NT2/D1 (cell line): ENCODE measurements around the gene ATP2A2.
"Not testable (repeated sequence)": the region's sequence is repeated elsewhere in the genome, so short reads cannot be mapped to it uniquely, and the experiment has no call there.

Experiments
- DNase-seq: peaks from one replicate; pipeline ENCODE4 v3.0.0-alpha.2; 2011; ENCODE audit warnings: low read depth, low spot score
- H3K27me3 ChIP-seq: 2 replicates; pipeline ENCODE4 v1.6.0; 2011; ENCODE audit warnings: mild to moderate bottlenecking; ENCODE audit not compliant: insufficient read length, insufficient read depth
- H3K36me3 ChIP-seq: 2 replicates; pipeline ENCODE4 v1.6.1; 2011; ENCODE audit warnings: mild to moderate bottlenecking, low read length, mixed read lengths; ENCODE audit not compliant: insufficient read depth, insufficient read length
- H3K4me1 ChIP-seq: 2 replicates; pipeline ENCODE4 v1.5.1; 2011; ENCODE audit not compliant: insufficient read depth, insufficient read length
- H3K4me3 ChIP-seq: 2 replicates; pipeline ENCODE4 v1.5.1; 2011; ENCODE audit warnings: low read depth; ENCODE audit not compliant: insufficient read length
- H3K9ac ChIP-seq: 2 replicates; pipeline ENCODE4 v1.6.0; 2011; ENCODE audit warnings: low read depth; ENCODE audit not compliant: insufficient read length
- H3K9me3 ChIP-seq: 2 replicates; pipeline ENCODE4 v1.5.1; 2011; ENCODE audit warnings: mild to moderate bottlenecking, low read length; ENCODE audit not compliant: insufficient read depth
- SUZ12 ChIP-seq: IDR thresholded peaks from 2 replicates; pipeline ENCODE4 v1.6.1; 2011; ENCODE audit not compliant: insufficient read length, insufficient read depth; ENCODE audit errors: extremely low read depth
- YY1 ChIP-seq: IDR thresholded peaks from 2 replicates; pipeline ENCODE4 v1.6.1; 2011; ENCODE audit not compliant: insufficient read length, insufficient read depth
- ZNF274 ChIP-seq: IDR thresholded peaks from 2 replicates; pipeline ENCODE4 v1.6.1; 2011; ENCODE audit warnings: mild to moderate bottlenecking, low read depth, low read length

ATP2A2 gene

DNA sequence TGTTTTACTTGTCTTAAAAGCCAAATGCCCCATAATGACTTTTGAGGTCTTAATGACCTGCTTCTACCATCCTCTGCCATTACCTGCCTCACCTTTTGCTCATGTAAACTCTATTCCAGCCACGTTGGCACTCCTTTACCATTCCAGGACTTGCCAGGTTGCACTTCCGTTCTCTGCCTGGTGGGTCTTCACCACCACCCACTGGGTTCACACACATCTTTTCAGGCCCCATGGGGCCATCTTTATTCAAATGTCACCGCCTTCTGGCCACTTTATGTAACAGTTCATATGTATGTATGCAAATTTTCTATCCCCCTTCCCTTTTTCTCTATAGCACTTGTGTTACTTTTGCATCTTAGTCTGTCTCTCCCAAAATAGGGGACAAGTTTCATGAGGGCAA lies 57.7 kb downstream of the ATP2A2 start:
- H3K4me3 ChIP-seq = no peak overlapping the region
- peaks cover 4% of the 10 kb centered on the region for H3K4me1 ChIP-seq
- DNase-seq = no peak
- no peak overlapping the region for H3K9ac ChIP-seq
- H3K36me3 ChIP-seq = peaks cover 95% of the 10 kb centered on the region
- H3K9me3 ChIP-seq = no peaks in the 10 kb centered on the region
- TF ChIP-seq ZNF274 (no peak), SUZ12 (no peak), YY1 (no peak)
- H3K27me3 ChIP-seq = no peaks in the 10 kb centered on the region

DNA sequence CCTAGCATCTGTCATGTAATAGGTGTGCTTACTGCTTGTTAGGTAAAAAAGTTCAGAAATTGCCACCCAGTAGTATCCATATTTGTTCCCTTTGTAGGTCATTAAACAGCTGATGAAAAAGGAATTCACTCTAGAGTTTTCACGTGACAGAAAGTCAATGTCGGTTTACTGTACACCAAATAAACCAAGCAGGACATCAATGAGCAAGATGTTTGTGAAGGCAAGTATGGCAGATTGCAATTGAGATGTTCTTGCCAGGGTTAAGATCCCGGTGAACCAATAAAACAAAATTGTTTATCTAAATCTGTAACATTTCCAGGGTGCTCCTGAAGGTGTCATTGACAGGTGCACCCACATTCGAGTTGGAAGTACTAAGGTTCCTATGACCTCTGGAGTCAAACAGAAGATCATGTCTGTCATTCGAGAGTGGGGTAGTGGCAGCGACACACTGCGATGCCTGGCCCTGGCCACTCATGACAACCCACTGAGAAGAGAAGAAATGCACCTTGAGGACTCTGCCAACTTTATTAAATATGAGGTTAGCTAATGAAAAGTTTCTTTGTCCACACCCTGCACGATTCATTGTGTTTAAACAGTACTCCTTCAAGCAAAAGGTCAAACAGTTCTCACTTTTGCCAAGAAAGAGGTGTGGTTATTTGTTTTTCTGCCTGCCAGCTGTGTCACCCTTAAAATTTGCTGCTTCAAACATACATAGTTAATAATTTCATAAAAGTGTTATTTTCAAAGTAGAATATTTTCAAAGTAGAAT lies 58.3 kb downstream of the ATP2A2 start:
- DNase-seq = no peak
- H3K27me3 ChIP-seq = no peaks in the 10 kb centered on the region
- peaks cover 4% of the 10 kb centered on the region for H3K4me1 ChIP-seq
- no peak overlapping the region for H3K9ac ChIP-seq
- no peaks in the 10 kb centered on the region for H3K9me3 ChIP-seq
- H3K4me3 ChIP-seq = no peak overlapping the region
- H3K36me3 ChIP-seq = peaks cover 95% of the 10 kb centered on the region
- no peak for TF ChIP-seq YY1
- no peak for TF ChIP-seq SUZ12
- TF ChIP-seq ZNF274 = no peak

DNA sequence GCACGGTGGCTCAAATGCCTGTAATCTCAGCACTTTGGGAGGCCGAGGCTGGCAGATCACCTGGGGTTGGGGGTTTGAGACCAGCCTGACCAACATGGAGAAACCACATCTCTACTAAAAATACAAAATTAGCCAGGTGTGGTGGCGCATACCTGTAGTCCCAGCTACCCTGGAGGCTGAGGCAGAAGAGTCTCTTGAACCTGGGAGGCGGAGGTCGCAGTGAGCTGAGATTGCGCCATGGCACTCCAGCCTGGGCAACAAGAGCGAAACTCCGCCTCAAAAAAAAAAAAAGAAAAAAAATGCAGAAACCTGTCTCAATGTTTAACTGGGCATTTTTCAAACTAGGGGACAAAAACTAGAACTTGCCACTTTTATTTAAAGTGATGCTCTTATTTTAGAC lies 59.2 kb downstream of the ATP2A2 start:
- H3K9me3 ChIP-seq, H3K4me1 ChIP-seq, H3K4me3 ChIP-seq, H3K27me3 ChIP-seq, DNase-seq, H3K9ac ChIP-seq: not testable (repeated sequence)
- H3K36me3 ChIP-seq = peaks cover 95% of the 10 kb centered on the region

DNA sequence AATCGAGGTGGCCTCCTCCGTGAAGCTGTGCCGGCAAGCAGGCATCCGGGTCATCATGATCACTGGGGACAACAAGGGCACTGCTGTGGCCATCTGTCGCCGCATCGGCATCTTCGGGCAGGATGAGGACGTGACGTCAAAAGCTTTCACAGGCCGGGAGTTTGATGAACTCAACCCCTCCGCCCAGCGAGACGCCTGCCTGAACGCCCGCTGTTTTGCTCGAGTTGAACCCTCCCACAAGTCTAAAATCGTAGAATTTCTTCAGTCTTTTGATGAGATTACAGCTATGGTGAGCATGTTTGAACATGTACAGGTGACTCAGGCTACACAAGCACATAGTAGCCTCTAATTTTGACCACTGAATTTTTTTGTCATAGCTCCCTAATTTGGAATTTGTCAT lies 59.7 kb downstream of the ATP2A2 start:
- Histone ChIP-seq H3K4me3 (no peak overlapping the region), H3K9me3 (no peaks in the 10 kb centered on the region), H3K27me3 (no peaks in the 10 kb centered on the region), H3K36me3 (peaks cover 95% of the 10 kb centered on the region), H3K4me1 (peaks cover 4% of the 10 kb centered on the region), H3K9ac (no peak overlapping the region)
- no peak for DNase-seq
- TF ChIP-seq SUZ12 = no peak
- no peak for TF ChIP-seq ZNF274

DNA sequence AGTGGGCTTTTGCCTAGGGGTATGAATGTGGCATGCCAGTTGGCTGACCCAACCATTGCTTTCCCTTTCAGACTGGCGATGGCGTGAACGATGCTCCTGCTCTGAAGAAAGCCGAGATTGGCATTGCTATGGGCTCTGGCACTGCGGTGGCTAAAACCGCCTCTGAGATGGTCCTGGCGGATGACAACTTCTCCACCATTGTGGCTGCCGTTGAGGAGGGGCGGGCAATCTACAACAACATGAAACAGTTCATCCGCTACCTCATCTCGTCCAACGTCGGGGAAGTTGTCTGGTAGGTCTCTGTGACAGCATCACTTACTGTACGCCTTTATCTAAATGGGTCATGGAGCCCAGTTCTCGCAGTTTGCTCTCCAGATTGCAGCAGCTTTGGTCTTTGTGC lies 61.1 kb downstream of the ATP2A2 start:
- TF ChIP-seq ZNF274 = no peak
- no peak for DNase-seq
- H3K36me3 ChIP-seq = peaks cover 92% of the 10 kb centered on the region
- H3K9ac ChIP-seq = no peak overlapping the region
- H3K4me3 ChIP-seq = no peak overlapping the region
- H3K4me1 ChIP-seq = peaks cover 3% of the 10 kb centered on the region
- H3K9me3 ChIP-seq = no peaks in the 10 kb centered on the region
- no peaks in the 10 kb centered on the region for H3K27me3 ChIP-seq

DNA sequence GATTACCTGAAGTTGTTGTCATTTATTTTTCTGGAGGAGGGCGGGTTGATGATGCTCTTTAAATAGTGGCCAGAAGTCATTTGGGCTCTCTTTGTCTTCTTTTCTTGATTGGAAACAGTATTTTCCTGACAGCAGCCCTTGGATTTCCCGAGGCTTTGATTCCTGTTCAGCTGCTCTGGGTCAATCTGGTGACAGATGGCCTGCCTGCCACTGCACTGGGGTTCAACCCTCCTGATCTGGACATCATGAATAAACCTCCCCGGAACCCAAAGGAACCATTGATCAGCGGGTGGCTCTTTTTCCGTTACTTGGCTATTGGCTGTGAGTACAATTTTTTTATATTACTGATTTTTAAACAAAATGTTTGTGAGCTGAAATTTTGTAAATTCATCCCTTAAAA lies 62.1 kb downstream of the ATP2A2 start:
- peaks cover 92% of the 10 kb centered on the region for H3K36me3 ChIP-seq
- H3K4me3 ChIP-seq = no peak overlapping the region
- H3K9ac ChIP-seq = no peak overlapping the region
- DNase-seq = no peak
- no peak for TF ChIP-seq SUZ12
- no peak for TF ChIP-seq YY1
- TF ChIP-seq ZNF274 = no peak
- peaks cover 3% of the 10 kb centered on the region for H3K4me1 ChIP-seq
- no peaks in the 10 kb centered on the region for H3K9me3 ChIP-seq
- no peaks in the 10 kb centered on the region for H3K27me3 ChIP-seq

DNA sequence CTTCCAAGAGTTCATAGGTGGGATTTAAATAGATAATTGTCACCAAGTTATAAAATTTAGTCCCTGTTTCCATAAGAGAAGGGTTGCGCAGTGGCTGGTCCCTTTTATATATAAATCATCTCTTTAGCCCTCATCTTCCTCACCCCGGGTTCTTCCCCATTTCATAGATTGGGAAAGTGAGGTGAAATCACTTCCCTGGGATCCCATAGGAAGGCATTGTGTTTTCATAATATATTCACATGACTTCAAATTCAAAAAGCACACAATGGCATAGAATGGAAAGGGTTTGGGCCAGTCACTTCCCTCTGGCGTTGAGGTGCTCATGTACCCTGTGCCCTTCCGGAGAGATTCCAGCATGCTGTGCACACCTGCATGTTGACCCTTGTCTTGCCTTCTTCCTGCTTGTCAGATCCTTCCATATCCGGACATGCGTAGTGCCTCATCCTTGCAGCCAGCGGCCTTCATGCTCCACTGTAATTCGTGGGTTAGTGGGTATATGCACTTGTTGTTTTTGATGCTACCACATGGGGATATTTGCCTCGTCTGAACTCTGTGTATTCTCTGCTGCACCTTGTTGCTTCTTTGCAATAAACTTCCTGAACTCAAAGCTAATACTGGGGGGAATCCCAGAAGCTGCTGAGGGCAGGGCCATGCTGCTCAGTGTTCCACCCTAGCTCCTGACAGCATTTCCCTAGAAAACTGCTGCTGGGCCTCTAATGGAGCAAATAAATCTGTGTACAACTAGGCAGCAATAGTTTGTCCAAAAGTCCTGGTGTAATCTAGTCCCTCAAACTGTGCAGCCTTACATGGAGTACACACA lies 62.9 kb downstream of the ATP2A2 start:
- Histone ChIP-seq H3K9me3 (no peaks in the 10 kb centered on the region), H3K9ac (no peak overlapping the region)
- TF ChIP-seq ZNF274 (no peak), YY1 (no peak), SUZ12 (no peak)

More for the DNA sequence above, 62.9 kb downstream of the ATP2A2 start:
- Histone ChIP-seq H3K4me1 (peaks cover 3% of the 10 kb centered on the region), H3K27me3 (no peaks in the 10 kb centered on the region), H3K36me3 (peaks cover 92% of the 10 kb centered on the region), H3K4me3 (no peak overlapping the region)
- DNase-seq = no peak
